Activated T-cell treated with anti-CD3 and anti-CD28 coated beads, Interleukin-2, amount 50 U/mL, for 48 hours (primary cell): ENCODE data around the gene PITHD1.
A peak's percentile ranks its signal among the peaks of the same experiment; 100 is the strongest.
"Not testable (repeated sequence)": the region's sequence is repeated elsewhere in the genome, so short reads cannot be mapped to it uniquely, and the experiment has no call there.

Experiments used
- DNase-seq, 2 experiments: peaks; one replicate each; pipeline ENCODE4 v3.0.0-alpha.2; 2020

PITHD1 gene

GRCh38 chr1:23799570-23800399 lies 21.6 kb downstream of the PITHD1 start:
- DNase-seq: peak; percentile 56 to 60

GRCh38 chr1:23800400-23801337 lies 22.5 kb downstream of the PITHD1 start, which contains the start of gene GALE:
Gene GALE (minus strand): TSS chr1:23800754. CDS start chr1:23799007, 1,747 bp downstream.
- DNase-seq: peak; percentile 98 to 99

GRCh38 chr1:23801338-23801748 lies 23.1 kb downstream of the PITHD1 start:
- no peak for DNase-seq

- DNase-seq: no peak
Observed at GRCh38 chr1:23801876-23802275, 23.7 kb downstream of the PITHD1 start.

GRCh38 chr1:23802809-23803342 lies 24.7 kb downstream of the PITHD1 start:
- DNase-seq: not testable (repeated sequence)

GRCh38 chr1:23803674-23804073 lies 25.5 kb downstream of the PITHD1 start:
- no peak for DNase-seq

- no peak for DNase-seq
Observed at GRCh38 chr1:23804183-23804835, 26.1 kb downstream of the PITHD1 start.

- DNase-seq: no peak
Observed at GRCh38 chr1:23805025-23805424, 26.8 kb downstream of the PITHD1 start.

GRCh38 chr1:23806280-23806679 lies 28.1 kb downstream of the PITHD1 start:
- no peak for DNase-seq

GRCh38 chr1:23807453-23807852 lies 29.2 kb downstream of the PITHD1 start:
- DNase-seq: no peak

- DNase-seq: peak; percentile 88
Observed at GRCh38 chr1:23809751-23810171, 31.5 kb downstream of the PITHD1 start.

- peak; percentile 75 to 77 for DNase-seq
Observed at GRCh38 chr1:23810818-23811540, 32.8 kb downstream of the PITHD1 start.

GRCh38 chr1:23814016-23814415 lies 35.8 kb downstream of the PITHD1 start:
- DNase-seq: no peak

- DNase-seq: no peak
Observed at GRCh38 chr1:23816361-23816760, 38.1 kb downstream of the PITHD1 start.

GRCh38 chr1:23816906-23817305 lies 38.7 kb downstream of the PITHD1 start:
- no peak for DNase-seq

GRCh38 chr1:23817633-23818032 lies 39.4 kb downstream of the PITHD1 start:
- no peak for DNase-seq

GRCh38 chr1:23823767-23824166 lies 45.5 kb downstream of the PITHD1 start:
- no peak for DNase-seq

- no peak for DNase-seq
Observed at GRCh38 chr1:23824711-23825075, 46.5 kb downstream of the PITHD1 start.

GRCh38 chr1:23825076-23825761 lies 47.0 kb downstream of the PITHD1 start, which contains the start of gene HMGCL:
Gene HMGCL (minus strand): TSS chr1:23825429. CDS start chr1:23825415, 14 bp downstream.
- peak; percentile 90 to 92 for DNase-seq

GRCh38 chr1:23825762-23826522 lies 47.7 kb downstream of the PITHD1 start:
- DNase-seq: no peak
